ENCODE results near the gene SCUBE3.

SCUBE3 gene

DNA sequence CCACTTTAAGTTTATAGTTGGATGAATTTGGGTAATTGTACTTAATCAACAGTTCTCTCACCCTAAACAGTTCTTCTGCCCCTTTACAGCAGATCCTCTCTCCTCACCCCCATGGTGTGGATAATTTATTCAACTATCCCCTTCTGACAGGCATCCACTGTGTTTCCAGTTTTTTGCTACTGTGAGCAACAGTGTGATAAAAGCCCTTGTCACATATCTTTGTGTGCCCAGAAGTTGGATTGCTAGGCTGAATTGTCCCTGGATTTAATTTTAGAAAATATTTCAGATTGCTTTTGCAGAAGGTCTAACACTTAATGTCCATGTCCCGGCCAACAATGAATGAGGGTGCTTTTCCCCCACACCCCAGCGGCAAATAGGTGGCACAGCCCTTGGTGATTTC, 30.5 kb upstream of the SCUBE3 start:
- H3K27ac Mint-ChIP-seq, result peak overlapping the region in 2 of 3 experiments; percentile 14 to 28
- H3K4me1 Mint-ChIP-seq, result peaks cover 51% of the 10 kb centered on the region
- H3K36me3 Mint-ChIP-seq (ENCODE audit: low read depth), result no peaks in the 10 kb centered on the region
- peaks cover 5% of the 10 kb centered on the region for H3K27me3 Mint-ChIP-seq (ENCODE audit: low read depth)
- no peak overlapping the region for H3K4me3 Mint-ChIP-seq
- no peaks in the 10 kb centered on the region for H3K9me3 Mint-ChIP-seq
- TF ChIP-seq, protein P1, sequence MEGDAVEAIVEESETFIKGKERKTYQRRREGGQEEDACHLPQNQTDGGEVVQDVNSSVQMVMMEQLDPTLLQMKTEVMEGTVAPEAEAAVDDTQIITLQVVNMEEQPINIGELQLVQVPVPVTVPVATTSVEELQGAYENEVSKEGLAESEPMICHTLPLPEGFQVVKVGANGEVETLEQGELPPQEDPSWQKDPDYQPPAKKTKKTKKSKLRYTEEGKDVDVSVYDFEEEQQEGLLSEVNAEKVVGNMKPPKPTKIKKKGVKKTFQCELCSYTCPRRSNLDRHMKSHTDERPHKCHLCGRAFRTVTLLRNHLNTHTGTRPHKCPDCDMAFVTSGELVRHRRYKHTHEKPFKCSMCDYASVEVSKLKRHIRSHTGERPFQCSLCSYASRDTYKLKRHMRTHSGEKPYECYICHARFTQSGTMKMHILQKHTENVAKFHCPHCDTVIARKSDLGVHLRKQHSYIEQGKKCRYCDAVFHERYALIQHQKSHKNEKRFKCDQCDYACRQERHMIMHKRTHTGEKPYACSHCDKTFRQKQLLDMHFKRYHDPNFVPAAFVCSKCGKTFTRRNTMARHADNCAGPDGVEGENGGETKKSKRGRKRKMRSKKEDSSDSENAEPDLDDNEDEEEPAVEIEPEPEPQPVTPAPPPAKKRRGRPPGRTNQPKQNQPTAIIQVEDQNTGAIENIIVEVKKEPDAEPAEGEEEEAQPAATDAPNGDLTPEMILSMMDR (IDR thresholded peaks at IDR 0.05; ENCODE audit: unreplicated experiment in 3 of 3), result no peak

DNA sequence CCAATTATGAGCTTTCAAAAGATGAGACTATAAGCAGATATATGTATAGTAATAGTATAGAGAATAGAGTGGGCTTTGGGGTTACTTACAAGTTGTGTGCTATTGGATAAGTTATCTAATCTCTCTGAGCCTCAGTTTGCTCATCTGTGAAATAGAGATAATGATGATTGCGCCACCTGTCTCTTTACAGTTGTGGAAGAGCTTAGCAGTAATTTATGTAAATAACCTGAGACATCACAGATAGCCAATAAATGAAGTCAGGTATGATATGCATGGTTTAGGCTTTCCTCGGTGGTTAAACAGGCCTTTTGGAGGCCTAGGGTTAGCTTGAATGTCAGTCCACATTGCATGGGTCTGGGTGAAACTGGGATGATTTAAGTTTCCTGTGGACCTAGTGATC, 29.8 kb upstream of the SCUBE3 start:
- TF ChIP-seq, protein P1 (IDR thresholded peaks at IDR 0.05; ENCODE audit: unreplicated experiment in 3 of 3), result no peak
- Mint-ChIP-seq H3K4me3 (no peak overlapping the region), H3K27me3 (ENCODE audit: low read depth) (peaks cover 9% of the 10 kb centered on the region), H3K36me3 (ENCODE audit: low read depth) (no peaks in the 10 kb centered on the region), H3K27ac (no peak overlapping the region), H3K4me1 (peaks cover 44% of the 10 kb centered on the region), H3K9me3 (no peaks in the 10 kb centered on the region)

DNA sequence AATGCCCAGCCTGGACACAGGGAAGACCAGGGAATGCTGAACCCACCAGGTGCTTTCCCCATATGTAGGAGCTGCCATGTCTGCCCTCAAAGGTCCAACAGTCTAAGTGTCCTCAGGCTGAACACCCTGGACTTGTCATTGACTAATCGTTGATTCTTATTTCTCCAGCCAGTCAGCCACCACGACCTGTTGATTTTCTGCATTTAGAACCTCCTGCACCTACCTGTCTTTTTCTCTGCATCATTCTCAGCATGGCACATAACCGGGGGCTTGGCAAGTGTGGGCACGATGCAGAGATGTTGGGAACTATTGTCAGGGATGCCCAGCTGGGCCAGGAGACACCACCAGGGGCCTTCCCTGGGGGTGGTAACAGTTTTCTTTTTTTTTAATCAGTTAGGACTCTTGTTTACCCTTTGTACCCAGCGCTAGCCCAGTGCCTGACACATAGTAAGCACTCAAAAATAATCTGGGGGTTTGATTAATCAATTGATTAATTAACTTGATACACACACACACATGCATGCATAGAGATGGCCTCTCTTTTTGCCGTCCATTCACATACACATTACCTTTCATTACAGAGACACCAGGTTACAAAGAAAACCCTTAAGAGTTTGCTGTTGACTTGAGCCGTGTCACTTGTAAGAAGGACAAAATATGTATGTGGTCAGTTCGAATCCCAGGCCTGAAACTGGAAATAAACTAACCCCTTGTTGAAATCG, 29.0 kb upstream of the SCUBE3 start:
- H3K4me3 Mint-ChIP-seq, result no peak overlapping the region
- peaks cover 37% of the 10 kb centered on the region for H3K4me1 Mint-ChIP-seq
- no peaks in the 10 kb centered on the region for H3K9me3 Mint-ChIP-seq
- H3K27ac Mint-ChIP-seq, result peak overlapping the region in 1 of 3 experiments; percentile 45
- H3K36me3 Mint-ChIP-seq (ENCODE audit: low read depth), result no peaks in the 10 kb centered on the region
- peaks cover 9% of the 10 kb centered on the region for H3K27me3 Mint-ChIP-seq (ENCODE audit: low read depth)
- TF ChIP-seq, protein P1 (IDR thresholded peaks at IDR 0.05; ENCODE audit: unreplicated experiment in 3 of 3), result no peak

DNA sequence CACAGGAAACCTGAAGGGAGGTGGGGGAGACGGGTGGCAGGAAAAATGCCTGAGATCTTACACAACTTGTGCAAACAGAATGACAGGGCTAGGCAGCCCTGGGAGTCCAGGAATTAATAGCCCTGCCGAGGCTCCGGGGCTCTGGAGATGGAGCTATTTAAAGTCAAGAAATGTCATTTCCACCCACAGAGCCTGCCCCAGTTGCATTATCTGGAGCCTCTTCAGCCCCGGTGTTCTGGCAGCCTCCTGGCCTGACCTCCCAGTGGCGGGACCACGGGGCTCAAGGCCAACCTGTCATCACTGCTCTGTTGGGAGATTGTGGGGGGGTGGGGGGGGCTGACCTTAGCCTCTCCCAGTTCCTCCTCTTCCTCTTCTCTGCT, 28.5 kb upstream of the SCUBE3 start:
- peak overlapping the region in 1 of 3 experiments; percentile 45 for H3K27ac Mint-ChIP-seq
- H3K4me3 Mint-ChIP-seq, result no peak overlapping the region
- TF ChIP-seq, protein P1 (IDR thresholded peaks at IDR 0.05; ENCODE audit: unreplicated experiment in 3 of 3), result no peak
- H3K36me3 Mint-ChIP-seq (ENCODE audit: low read depth), result no peaks in the 10 kb centered on the region
- peaks cover 31% of the 10 kb centered on the region for H3K4me1 Mint-ChIP-seq
- H3K9me3 Mint-ChIP-seq, result no peaks in the 10 kb centered on the region
- H3K27me3 Mint-ChIP-seq (ENCODE audit: low read depth), result peaks cover 9% of the 10 kb centered on the region

DNA sequence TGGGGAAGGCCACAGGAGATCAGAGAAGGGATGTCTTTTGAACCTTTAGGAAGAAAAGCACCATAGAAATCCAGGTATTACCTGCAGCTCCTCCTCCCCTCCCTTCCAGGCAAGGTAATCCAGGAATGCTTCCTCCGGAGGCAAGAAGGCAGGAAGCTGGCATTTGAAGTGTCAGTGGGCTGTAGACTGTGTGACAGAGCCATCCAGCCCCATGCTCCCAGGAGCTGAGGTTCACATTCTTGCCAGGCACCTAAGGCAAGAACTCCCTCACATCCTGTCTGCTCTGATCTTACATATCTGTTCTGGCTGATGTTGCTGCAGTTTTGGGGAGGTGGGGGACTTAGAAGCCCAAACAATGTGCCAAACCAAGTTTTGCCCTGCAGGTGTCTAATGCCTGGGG, 27.8 kb upstream of the SCUBE3 start:
- Mint-ChIP-seq H3K27me3 (ENCODE audit: low read depth) (peaks cover 9% of the 10 kb centered on the region), H3K27ac (no peak overlapping the region), H3K36me3 (ENCODE audit: low read depth) (no peaks in the 10 kb centered on the region), H3K4me3 (no peak overlapping the region), H3K9me3 (no peaks in the 10 kb centered on the region), H3K4me1 (peaks cover 24% of the 10 kb centered on the region)
- TF ChIP-seq, protein P1 (IDR thresholded peaks at IDR 0.05; ENCODE audit: unreplicated experiment in 3 of 3), result no peak

DNA sequence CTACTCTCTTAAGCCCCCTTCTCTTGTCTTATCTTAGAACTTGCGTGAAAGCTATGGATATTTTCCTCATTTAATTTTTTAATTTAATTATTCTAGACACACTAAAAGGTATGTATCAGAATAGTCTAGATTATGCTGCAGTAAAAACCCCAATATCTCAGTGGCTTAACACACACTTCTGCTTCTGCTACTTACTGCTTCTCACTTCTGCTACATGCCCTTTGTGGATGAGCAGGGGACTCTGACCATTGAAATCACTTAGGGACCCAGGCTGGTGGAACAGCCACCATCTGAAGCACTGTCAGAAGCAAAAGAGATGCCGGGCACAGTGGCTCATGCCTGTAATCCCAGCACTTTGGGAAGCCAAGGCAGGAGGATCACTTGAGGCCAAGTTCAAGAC, 27.2 kb upstream of the SCUBE3 start:
- no peaks in the 10 kb centered on the region for H3K9me3 Mint-ChIP-seq
- H3K27me3 Mint-ChIP-seq (ENCODE audit: low read depth), result peaks cover 9% of the 10 kb centered on the region
- no peak overlapping the region for H3K4me3 Mint-ChIP-seq
- H3K4me1 Mint-ChIP-seq, result peaks cover 18% of the 10 kb centered on the region
- H3K36me3 Mint-ChIP-seq (ENCODE audit: low read depth), result no peaks in the 10 kb centered on the region
- no peak overlapping the region for H3K27ac Mint-ChIP-seq
- TF ChIP-seq, protein P1 (IDR thresholded peaks at IDR 0.05; ENCODE audit: unreplicated experiment in 3 of 3), result no peak
